ENCODE measurements around the gene RIOK1. TPM values are rescaled to one million over a fixed set of nuclear protein-coding genes. Genes with fewer than 3 reads are reported as not detected.
A peak's percentile ranks its signal among the peaks of the same experiment; 100 is the strongest.

RIOK1 gene
- total RNA-seq, 1 experiment from 2014 or later, result 39.9 TPM

DNA sequence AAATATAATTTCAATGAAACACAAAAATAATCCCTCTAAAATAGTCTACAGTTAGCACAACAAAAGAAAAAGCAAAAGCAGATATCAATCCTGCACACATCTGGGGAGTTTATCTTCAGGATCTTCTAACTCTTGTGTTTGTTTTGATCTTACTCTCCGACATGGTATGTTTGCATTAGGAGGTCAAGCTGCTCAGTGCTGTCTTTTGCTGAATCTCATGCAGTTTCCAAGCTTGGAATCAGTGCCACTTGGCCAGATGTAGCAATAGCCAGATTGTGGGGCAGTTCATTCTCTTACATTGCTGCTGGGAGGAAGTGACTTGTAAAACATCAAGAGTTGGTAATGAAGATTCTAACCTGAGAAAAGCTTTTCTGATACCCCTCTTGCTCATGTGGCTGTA lies 29.5 kb downstream of the RIOK1 start:
- H3K27ac ChIP-seq (ENCODE audit: low read length), result no peak overlapping the region
- intact Hi-C loops (cut with micrococcal nuclease), result no loop called here
- H3K9ac ChIP-seq (ENCODE audit: low read length), result no peak overlapping the region
- no peaks in the 10 kb centered on the region for H4K20me1 ChIP-seq (ENCODE audit: low read length)
- no peak for TF ChIP-seq EZH2 (IDR thresholded peaks at IDR 0.05; ENCODE audit: low read length, unreplicated experiment)
- TF ChIP-seq, protein P1, sequence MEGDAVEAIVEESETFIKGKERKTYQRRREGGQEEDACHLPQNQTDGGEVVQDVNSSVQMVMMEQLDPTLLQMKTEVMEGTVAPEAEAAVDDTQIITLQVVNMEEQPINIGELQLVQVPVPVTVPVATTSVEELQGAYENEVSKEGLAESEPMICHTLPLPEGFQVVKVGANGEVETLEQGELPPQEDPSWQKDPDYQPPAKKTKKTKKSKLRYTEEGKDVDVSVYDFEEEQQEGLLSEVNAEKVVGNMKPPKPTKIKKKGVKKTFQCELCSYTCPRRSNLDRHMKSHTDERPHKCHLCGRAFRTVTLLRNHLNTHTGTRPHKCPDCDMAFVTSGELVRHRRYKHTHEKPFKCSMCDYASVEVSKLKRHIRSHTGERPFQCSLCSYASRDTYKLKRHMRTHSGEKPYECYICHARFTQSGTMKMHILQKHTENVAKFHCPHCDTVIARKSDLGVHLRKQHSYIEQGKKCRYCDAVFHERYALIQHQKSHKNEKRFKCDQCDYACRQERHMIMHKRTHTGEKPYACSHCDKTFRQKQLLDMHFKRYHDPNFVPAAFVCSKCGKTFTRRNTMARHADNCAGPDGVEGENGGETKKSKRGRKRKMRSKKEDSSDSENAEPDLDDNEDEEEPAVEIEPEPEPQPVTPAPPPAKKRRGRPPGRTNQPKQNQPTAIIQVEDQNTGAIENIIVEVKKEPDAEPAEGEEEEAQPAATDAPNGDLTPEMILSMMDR (conservative IDR thresholded peaks at IDR 0.05; ENCODE audit: low read depth, low read length), result no peak
- TF ChIP-seq EZH2phosphoT487 (IDR thresholded peaks at IDR 0.05; ENCODE audit: borderline replicate concordance, low read length), result no peak
- DNase-seq (peak; percentile 39), ATAC-seq (peak; percentile 29)
- no peak overlapping the region for H3K4me2 ChIP-seq (ENCODE audit: low read length)
- H3K9me2 ChIP-seq (replicated peaks; ENCODE audit: low read length), result no peaks in the 10 kb centered on the region
- no TSS peak for BruUV-seq (replicated peaks)
- H2AFZ ChIP-seq (ENCODE audit: low read length), result no peak overlapping the region
- no peaks in the 10 kb centered on the region for H3K79me2 ChIP-seq (ENCODE audit: low read length)
- no peaks in the 10 kb centered on the region for H3F3A ChIP-seq (ENCODE audit: low read length, unreplicated experiment)
- peaks cover 20% of the 10 kb centered on the region for H3K4me1 ChIP-seq (ENCODE audit: insufficient read depth, low read length)
- peaks cover 31% of the 10 kb centered on the region for H3K36me3 ChIP-seq (ENCODE audit: low read depth, low read length)
- H3K4me3 ChIP-seq (ENCODE audit: low read length), result no peak overlapping the region
- no peaks in the 10 kb centered on the region for H3K9me3 ChIP-seq (ENCODE audit: low read length)
- no peaks in the 10 kb centered on the region for H3K27me3 ChIP-seq (ENCODE audit: low read length)
- ChIA-PET CTCF (no interaction called here), POLR2A (ENCODE audit: unreplicated experiment) (no interaction called here)

DNA sequence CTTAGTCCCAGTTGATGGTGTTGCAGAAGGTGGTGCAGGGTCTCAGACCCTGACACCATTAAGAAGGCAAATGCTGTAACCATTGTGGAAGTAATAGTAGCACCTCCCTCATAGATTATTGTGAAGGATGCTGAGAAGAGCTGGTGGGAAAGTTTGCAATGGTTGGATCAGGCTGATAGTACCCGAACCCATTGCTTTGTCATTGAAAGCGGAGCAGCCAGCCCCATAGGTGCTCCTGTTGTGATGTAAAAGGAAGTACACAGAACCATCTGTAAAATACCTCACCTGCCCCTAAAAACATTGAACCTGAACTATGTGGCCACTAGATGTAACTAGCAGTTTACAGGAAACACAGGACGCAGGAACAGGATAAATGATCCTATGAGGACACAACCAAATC lies 31.5 kb downstream of the RIOK1 start:
- H3K4me3 ChIP-seq (ENCODE audit: low read length), result no peak overlapping the region
- no peak overlapping the region for H2AFZ ChIP-seq (ENCODE audit: low read length)
- H3F3A ChIP-seq (ENCODE audit: low read length, unreplicated experiment), result no peaks in the 10 kb centered on the region
- H3K9me3 ChIP-seq (ENCODE audit: low read length), result no peaks in the 10 kb centered on the region
- H3K4me2 ChIP-seq (ENCODE audit: low read length), result no peak overlapping the region
- no peak for ATAC-seq
- H3K27me3 ChIP-seq (ENCODE audit: low read length), result no peaks in the 10 kb centered on the region
- no TSS peak for BruUV-seq (replicated peaks)
- no peak for TF ChIP-seq EZH2phosphoT487 (IDR thresholded peaks at IDR 0.05; ENCODE audit: borderline replicate concordance, low read length)
- TF ChIP-seq, protein P1 (conservative IDR thresholded peaks at IDR 0.05; ENCODE audit: low read depth, low read length), result no peak
- TF ChIP-seq EZH2 (IDR thresholded peaks at IDR 0.05; ENCODE audit: low read length, unreplicated experiment), result no peak
- H3K9me2 ChIP-seq (replicated peaks; ENCODE audit: low read length), result no peaks in the 10 kb centered on the region
- H3K4me1 ChIP-seq (ENCODE audit: insufficient read depth, low read length), result peaks cover 20% of the 10 kb centered on the region
- ChIA-PET CTCF (no interaction called here), POLR2A (ENCODE audit: unreplicated experiment) (no interaction called here)
- intact Hi-C loops (cut with micrococcal nuclease), result no loop called here
- no peak for DNase-seq
- H3K79me2 ChIP-seq (ENCODE audit: low read length), result no peaks in the 10 kb centered on the region
- no peak overlapping the region for H3K27ac ChIP-seq (ENCODE audit: low read length)
- H4K20me1 ChIP-seq (ENCODE audit: low read length), result no peaks in the 10 kb centered on the region
- peaks cover 11% of the 10 kb centered on the region; the same call in 1 of the 2 replicates for H3K36me3 ChIP-seq (ENCODE audit: low read depth, low read length)
- H3K9ac ChIP-seq (ENCODE audit: low read length), result no peak overlapping the region

DNA sequence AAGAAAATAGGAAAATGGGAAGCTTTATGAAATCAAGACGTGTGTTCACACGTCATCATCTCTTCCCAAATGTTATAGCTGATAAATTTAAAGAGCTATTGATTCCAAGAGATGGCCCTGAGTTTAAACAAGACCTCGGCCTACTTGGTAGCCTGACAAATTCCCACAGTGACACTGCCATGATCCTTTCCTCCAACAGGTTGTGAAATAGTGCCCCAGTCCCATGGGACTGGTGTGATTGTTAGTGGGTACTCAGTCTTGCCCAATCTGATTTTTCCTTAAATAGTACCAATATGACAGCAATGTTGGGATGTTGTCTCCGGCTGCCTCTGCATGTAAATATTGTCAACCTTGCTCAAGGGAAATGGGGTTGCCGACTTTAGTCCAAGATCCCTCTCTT lies 34.5 kb downstream of the RIOK1 start:
- H3K4me3 ChIP-seq (ENCODE audit: low read length), result no peak overlapping the region
- H3K9me3 ChIP-seq (ENCODE audit: low read length), result no peaks in the 10 kb centered on the region
- H3K27me3 ChIP-seq (ENCODE audit: low read length), result no peaks in the 10 kb centered on the region
- no peaks in the 10 kb centered on the region for H3K79me2 ChIP-seq (ENCODE audit: low read length)
- TF ChIP-seq EZH2 (IDR thresholded peaks at IDR 0.05; ENCODE audit: low read length, unreplicated experiment) (no peak), EZH2phosphoT487 (IDR thresholded peaks at IDR 0.05; ENCODE audit: borderline replicate concordance, low read length) (no peak)
- TF ChIP-seq, protein P1 (conservative IDR thresholded peaks at IDR 0.05; ENCODE audit: low read depth, low read length), result no peak
- no peak overlapping the region for H3K9ac ChIP-seq (ENCODE audit: low read length)
- peaks cover 6% of the 10 kb centered on the region for H3K4me1 ChIP-seq (ENCODE audit: insufficient read depth, low read length)
- no peak overlapping the region for H2AFZ ChIP-seq (ENCODE audit: low read length)
- H3K9me2 ChIP-seq (replicated peaks; ENCODE audit: low read length), result no peaks in the 10 kb centered on the region
- no peak overlapping the region for H3K27ac ChIP-seq (ENCODE audit: low read length)
- H3K4me2 ChIP-seq (ENCODE audit: low read length), result no peak overlapping the region
- no TSS peak for BruUV-seq (replicated peaks)
- no peaks in the 10 kb centered on the region for H4K20me1 ChIP-seq (ENCODE audit: low read length)
- intact Hi-C loops (cut with micrococcal nuclease), result loop anchor here (2.0 kb wide), 1 partner anchor 117 kb away; the partner anchor contains the start of gene DSP
- POLR2A ChIA-PET (ENCODE audit: unreplicated experiment), result no interaction called here
- CTCF ChIA-PET, result interaction anchor here (0.5 to 1.8 kb wide), 2 partner anchors 11 to 116 kb away, joined by 3 to 6 read pairs; no protein-coding TSS in a partner anchor
- ATAC-seq, result no peak
- no peaks in the 10 kb centered on the region for H3F3A ChIP-seq (ENCODE audit: low read length, unreplicated experiment)
- no peak for DNase-seq
- no peaks in the 10 kb centered on the region for H3K36me3 ChIP-seq (ENCODE audit: low read depth, low read length)
